ENCODE measurements around the gene GRAMD1B.
A peak's percentile ranks its signal among the peaks of the same experiment; 100 is the strongest.

GRAMD1B gene

GRCh38 chr11:123426789-123427188, 3.3 kb upstream of the GRAMD1B start:
- Histone ChIP-seq H3K4me3 (no peak overlapping the region), H3K27ac (no peak overlapping the region)
- DNase-seq (ENCODE audit: low spot score): no peak

GRCh38 chr11:123427405-123427804, 2.7 kb upstream of the GRAMD1B start:
- Histone ChIP-seq H3K4me3 (no peak overlapping the region), H3K27ac (no peak overlapping the region)
- no peak for DNase-seq (ENCODE audit: low spot score)
- TF ChIP-seq CTCF (IDR thresholded peaks at IDR 0.05): no peak

More at GRCh38 chr11:123426789-123427188, 3.3 kb upstream of the GRAMD1B start:
- no peak for TF ChIP-seq CTCF (IDR thresholded peaks at IDR 0.05)

GRCh38 chr11:123428116-123428715, 1.9 kb upstream of the GRAMD1B start:
- DNase-seq (ENCODE audit: low spot score): no peak
- H3K27ac ChIP-seq: no peak overlapping the region

GRCh38 chr11:123429336-123429735, 733 bp upstream of the GRAMD1B start:
- DNase-seq (ENCODE audit: low spot score): no peak
- H3K4me3 ChIP-seq: no peak overlapping the region

More at GRCh38 chr11:123428116-123428715, 1.9 kb upstream of the GRAMD1B start:
- H3K4me3 ChIP-seq: no peak overlapping the region
- TF ChIP-seq CTCF (IDR thresholded peaks at IDR 0.05): no peak

GRCh38 chr11:123430721-123431497, 840 bp downstream of the GRAMD1B start:
- no peak for DNase-seq (ENCODE audit: low spot score)
- TF ChIP-seq CTCF (IDR thresholded peaks at IDR 0.05): no peak
- H3K4me3 ChIP-seq: peak overlapping the region; percentile 81
- H3K27ac ChIP-seq: peak overlapping the region in 1 of 2 donors; percentile 77

More at GRCh38 chr11:123429336-123429735, 733 bp upstream of the GRAMD1B start:
- H3K27ac ChIP-seq: no peak overlapping the region
- TF ChIP-seq CTCF (IDR thresholded peaks at IDR 0.05): no peak

- DNase-seq (ENCODE audit: low spot score): no peak
- Histone ChIP-seq H3K4me3 (peak overlapping the region; percentile 81), H3K27ac (no peak overlapping the region)
- TF ChIP-seq CTCF (IDR thresholded peaks at IDR 0.05): no peak
These were observed 1.6 kb downstream of the GRAMD1B start for GRCh38 chr11:123431619-123432018.

- H3K27ac ChIP-seq: no peak overlapping the region
- TF ChIP-seq CTCF (IDR thresholded peaks at IDR 0.05): no peak
- H3K4me3 ChIP-seq: no peak overlapping the region
- no peak for DNase-seq (ENCODE audit: low spot score)
These were observed 4.2 kb downstream of the GRAMD1B start for GRCh38 chr11:123434262-123434661.

Data from coronary artery (tissue), 2 donors.